ENCODE data around the gene NHSL2.

NHSL2 gene

DNA sequence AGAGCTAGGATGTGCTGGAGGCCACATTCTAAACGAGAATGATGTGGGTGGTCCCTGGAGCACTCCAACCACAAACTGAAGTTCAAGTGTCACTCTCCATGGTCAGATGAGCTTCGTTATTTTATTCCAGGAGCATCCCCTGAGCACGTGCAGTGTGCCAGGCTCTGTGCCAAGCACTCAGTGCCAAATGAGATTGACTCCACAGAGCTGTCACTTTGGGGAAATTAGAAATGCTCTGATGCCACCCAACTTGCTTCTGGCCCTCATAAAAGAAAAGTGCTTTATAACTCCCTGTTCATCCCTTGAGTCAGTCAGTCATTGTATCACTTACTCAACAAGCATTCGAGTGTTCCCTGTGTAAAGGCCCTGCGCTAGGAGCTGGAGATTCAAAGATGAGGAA, 129.9 kb downstream of the NHSL2 start:
- no peak overlapping the region for H2BK12ac ChIP-seq (ENCODE audit: low read length)
- H3K23ac ChIP-seq (ENCODE audit: low read depth, low read length, poor library complexity) = no peak overlapping the region
- no peak overlapping the region for H3K27ac ChIP-seq (replicated peaks; ENCODE audit: low read length)
- DNase-seq (ENCODE audit: low spot score) = no peak
- no peaks in the 10 kb centered on the region for H3K79me1 ChIP-seq (ENCODE audit: low read depth, low read length)
- no peak overlapping the region for H2BK15ac ChIP-seq (ENCODE audit: low read length)
- H2AFZ ChIP-seq (ENCODE audit: low read length) = no peak overlapping the region
- no peak overlapping the region for H3K9ac ChIP-seq (ENCODE audit: low read depth, low read length, poor library complexity)
- H2BK5ac ChIP-seq (ENCODE audit: low read length) = no peak overlapping the region
- H4K91ac ChIP-seq (ENCODE audit: low read depth, low read length, poor library complexity) = no peak overlapping the region
- no CpG with 5 or more reads among the region's 5 CpGs for WGBS, 2 donors (ENCODE audit: extremely low coverage in 2 of 2, insufficient read length in 2 of 2, insufficient replicate concordance in 1 of 2)
- peaks cover 0 to 7% of the 10 kb centered on the region in 2 donors for H3K36me3 ChIP-seq (replicated peaks in 1 of 2; ENCODE audit: control insufficient read depth in 2 of 2, insufficient read depth in 2 of 2, low read length in 2 of 2)
- no peaks in the 10 kb centered on the region for H3K9me3 ChIP-seq (replicated peaks in 1 of 2; ENCODE audit: control insufficient read depth in 2 of 2, insufficient read depth in 1 of 2, low read depth in 1 of 2, low read length in 2 of 2)
- H2BK120ac ChIP-seq (ENCODE audit: low read depth, low read length) = no peak overlapping the region
- no peak overlapping the region for H2AK5ac ChIP-seq (ENCODE audit: low read depth, low read length)
- no peak overlapping the region for H3K4me2 ChIP-seq (ENCODE audit: insufficient read depth, low read length, poor library complexity, severe bottlenecking)
- H3K4me3 ChIP-seq (ENCODE audit: low read length in 2 of 2) = no peak overlapping the region
- no peak overlapping the region for H3K18ac ChIP-seq (ENCODE audit: low read length)
- H3K4ac ChIP-seq (ENCODE audit: low read length) = no peak overlapping the region
- no peak overlapping the region for H3K14ac ChIP-seq (ENCODE audit: low read length)
- no peak overlapping the region for H4K8ac ChIP-seq (ENCODE audit: low read depth, low read length)
- H3K27me3 ChIP-seq (ENCODE audit: control insufficient read depth in 3 of 3, insufficient read depth in 3 of 3, low read depth in 1 of 3, low read length in 3 of 3) = peaks cover 0 to 15% (median 0%) of the 10 kb centered on the region in 3 experiments
- peaks cover 4 to 6% of the 10 kb centered on the region in 2 donors for H3K4me1 ChIP-seq (ENCODE audit: control insufficient read depth in 2 of 2, insufficient read depth in 1 of 2, low read depth in 1 of 2, low read length in 2 of 2)

DNA sequence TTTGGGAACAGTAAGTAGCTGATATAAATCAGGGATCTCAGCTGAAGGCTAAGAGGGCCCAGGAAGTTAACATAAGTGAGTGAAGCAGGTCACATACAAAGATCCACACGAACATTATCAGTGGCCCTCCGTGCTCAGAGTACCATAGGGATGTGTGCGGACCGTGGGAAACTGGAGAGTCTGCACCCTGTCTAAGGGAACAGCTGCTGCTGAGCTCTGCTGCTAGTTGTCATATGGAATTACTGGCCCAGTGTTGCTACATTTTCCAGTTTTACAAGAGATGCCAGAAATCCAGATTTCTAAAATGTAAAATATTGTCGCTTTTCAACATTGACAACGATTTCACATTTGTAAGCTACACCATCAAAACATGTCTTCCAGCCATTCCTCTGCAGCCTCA, 130.5 kb downstream of the NHSL2 start:
- H2BK12ac ChIP-seq (ENCODE audit: low read length) = no peak overlapping the region
- H4K91ac ChIP-seq (ENCODE audit: low read depth, low read length, poor library complexity) = no peak overlapping the region
- no peak overlapping the region for H2AK5ac ChIP-seq (ENCODE audit: low read depth, low read length)
- H3K79me1 ChIP-seq (ENCODE audit: low read depth, low read length) = no peaks in the 10 kb centered on the region
- H3K4ac ChIP-seq (ENCODE audit: low read length) = no peak overlapping the region
- no peak overlapping the region for H3K4me3 ChIP-seq (ENCODE audit: low read length in 2 of 2)
- no peak overlapping the region for H4K8ac ChIP-seq (ENCODE audit: low read depth, low read length)
- no peaks in the 10 kb centered on the region for H3K9me3 ChIP-seq (replicated peaks in 1 of 2; ENCODE audit: control insufficient read depth in 2 of 2, insufficient read depth in 1 of 2, low read depth in 1 of 2, low read length in 2 of 2)
- peaks cover 4 to 7% of the 10 kb centered on the region in 2 donors for H3K4me1 ChIP-seq (ENCODE audit: control insufficient read depth in 2 of 2, insufficient read depth in 1 of 2, low read depth in 1 of 2, low read length in 2 of 2)
- H3K9ac ChIP-seq (ENCODE audit: low read depth, low read length, poor library complexity) = no peak overlapping the region
- DNase-seq (ENCODE audit: low spot score) = no peak
- peaks cover 0 to 4% of the 10 kb centered on the region in 2 donors for H3K36me3 ChIP-seq (replicated peaks in 1 of 2; ENCODE audit: control insufficient read depth in 2 of 2, insufficient read depth in 2 of 2, low read length in 2 of 2)
- no peak overlapping the region for H2AFZ ChIP-seq (ENCODE audit: low read length)
- H2BK120ac ChIP-seq (ENCODE audit: low read depth, low read length) = no peak overlapping the region
- no peak overlapping the region for H3K4me2 ChIP-seq (ENCODE audit: insufficient read depth, low read length, poor library complexity, severe bottlenecking)
- H3K27ac ChIP-seq (replicated peaks; ENCODE audit: low read length) = no peak overlapping the region
- no CpG with 5 or more reads among the region's 6 CpGs for WGBS, 2 donors (ENCODE audit: extremely low coverage in 2 of 2, insufficient read length in 2 of 2, insufficient replicate concordance in 1 of 2)
- H3K27me3 ChIP-seq (ENCODE audit: control insufficient read depth in 3 of 3, insufficient read depth in 3 of 3, low read depth in 1 of 3, low read length in 3 of 3) = peaks cover 0 to 15% (median 0%) of the 10 kb centered on the region in 3 experiments
- H3K23ac ChIP-seq (ENCODE audit: low read depth, low read length, poor library complexity) = no peak overlapping the region
- no peak overlapping the region for H3K14ac ChIP-seq (ENCODE audit: low read length)
- H2BK15ac ChIP-seq (ENCODE audit: low read length) = no peak overlapping the region
- no peak overlapping the region for H2BK5ac ChIP-seq (ENCODE audit: low read length)
- no peak overlapping the region for H3K18ac ChIP-seq (ENCODE audit: low read length)

DNA sequence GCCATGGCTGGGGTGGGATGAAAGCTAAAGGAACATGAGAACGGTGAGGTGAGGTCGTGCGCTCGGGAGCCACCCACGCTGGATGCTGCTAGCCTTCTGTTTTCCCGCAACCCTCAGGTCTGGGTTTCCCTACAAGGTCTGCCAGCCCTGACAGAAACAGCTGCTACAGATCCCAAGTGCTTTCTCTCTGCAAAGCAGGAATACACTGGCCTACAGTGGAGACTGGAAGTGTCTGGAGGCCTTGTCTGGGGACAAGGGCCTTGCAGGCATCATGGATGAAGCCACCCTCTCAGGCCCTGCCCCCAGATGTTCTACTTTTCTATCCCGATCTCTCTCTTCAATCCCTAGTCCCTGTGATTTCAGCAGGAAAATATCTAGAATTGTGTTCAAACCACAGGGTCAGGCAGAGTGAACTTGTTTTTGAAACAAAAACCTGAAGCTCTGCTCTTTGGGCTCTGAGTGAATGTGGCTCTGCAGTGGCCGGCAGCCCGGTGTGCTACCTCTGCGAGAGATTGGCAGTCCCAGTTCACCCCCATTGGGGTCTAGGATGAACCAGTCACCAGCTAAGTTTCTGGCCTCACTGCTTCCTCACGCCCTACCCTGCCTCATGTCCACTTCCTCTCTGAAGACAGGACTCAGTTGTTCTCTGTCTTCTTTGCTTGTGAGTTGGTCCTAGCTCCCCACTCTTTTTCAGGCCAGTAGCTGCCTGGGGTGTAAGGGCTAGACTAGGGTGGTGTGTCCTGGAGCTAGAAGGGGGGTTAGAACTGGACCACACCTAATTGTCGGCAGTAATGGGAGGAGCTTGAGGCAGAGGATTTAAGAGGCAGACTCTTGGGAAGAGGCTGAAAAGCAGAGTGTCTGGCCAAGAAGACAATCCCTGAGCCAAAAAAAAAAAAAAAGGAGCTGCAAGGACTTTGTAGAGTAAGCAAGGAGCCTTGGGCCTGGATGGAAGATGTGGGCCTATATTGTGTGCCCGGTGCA, 131.5 kb downstream of the NHSL2 start:
- DNase-seq (ENCODE audit: low spot score) = no peak
- H3K4me3 ChIP-seq (ENCODE audit: low read length in 2 of 2) = no peak overlapping the region

DNA sequence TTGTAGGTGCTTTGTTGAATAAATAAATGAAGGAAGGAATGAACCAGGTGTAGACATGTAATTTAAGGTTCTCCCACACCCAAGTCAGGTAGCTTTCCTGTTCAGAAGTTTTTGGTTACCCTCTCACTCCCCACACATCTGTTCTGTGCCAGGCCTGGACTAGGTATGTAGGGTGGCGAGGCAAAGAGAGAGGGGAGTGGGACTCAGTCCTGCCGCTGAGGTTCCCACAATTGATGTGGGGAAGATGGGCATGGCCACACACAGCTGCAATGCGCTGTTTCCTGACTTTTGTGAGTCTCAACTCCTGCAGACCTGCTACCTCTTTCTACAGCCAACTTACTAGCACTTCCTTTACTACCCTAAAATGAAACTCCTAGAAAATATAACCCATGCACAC, 132.2 kb downstream of the NHSL2 start:
- no peak overlapping the region for H3K23ac ChIP-seq (ENCODE audit: low read depth, low read length, poor library complexity)
- no peaks in the 10 kb centered on the region for H3K79me1 ChIP-seq (ENCODE audit: low read depth, low read length)
- no peak overlapping the region for H2BK120ac ChIP-seq (ENCODE audit: low read depth, low read length)
- no peak overlapping the region for H3K27ac ChIP-seq (replicated peaks; ENCODE audit: low read length)
- no peak overlapping the region for H3K4ac ChIP-seq (ENCODE audit: low read length)
- no peak overlapping the region for H4K91ac ChIP-seq (ENCODE audit: low read depth, low read length, poor library complexity)
- H3K9ac ChIP-seq (ENCODE audit: low read depth, low read length, poor library complexity) = no peak overlapping the region
- H3K4me2 ChIP-seq (ENCODE audit: insufficient read depth, low read length, poor library complexity, severe bottlenecking) = no peak overlapping the region
- no peak for DNase-seq (ENCODE audit: low spot score)
- H3K4me3 ChIP-seq (ENCODE audit: low read length in 2 of 2) = no peak overlapping the region
- WGBS, 2 donors (ENCODE audit: extremely low coverage in 2 of 2, insufficient read length in 2 of 2, insufficient replicate concordance in 1 of 2) = no CpG with 5 or more reads among the region's 3 CpGs
- peaks cover 4 to 7% of the 10 kb centered on the region in 2 donors for H3K4me1 ChIP-seq (ENCODE audit: control insufficient read depth in 2 of 2, insufficient read depth in 1 of 2, low read depth in 1 of 2, low read length in 2 of 2)
- H2AK5ac ChIP-seq (ENCODE audit: low read depth, low read length) = no peak overlapping the region
- no peak overlapping the region for H2BK5ac ChIP-seq (ENCODE audit: low read length)
- H3K36me3 ChIP-seq (replicated peaks in 1 of 2; ENCODE audit: control insufficient read depth in 2 of 2, insufficient read depth in 2 of 2, low read length in 2 of 2) = peaks cover 0 to 4% of the 10 kb centered on the region in 2 donors
- no peak overlapping the region for H4K8ac ChIP-seq (ENCODE audit: low read depth, low read length)
- peaks cover 0 to 15% (median 0%) of the 10 kb centered on the region in 3 experiments for H3K27me3 ChIP-seq (ENCODE audit: control insufficient read depth in 3 of 3, insufficient read depth in 3 of 3, low read depth in 1 of 3, low read length in 3 of 3)
- no peak overlapping the region for H2BK12ac ChIP-seq (ENCODE audit: low read length)
- H2AFZ ChIP-seq (ENCODE audit: low read length) = no peak overlapping the region
- no peak overlapping the region for H3K14ac ChIP-seq (ENCODE audit: low read length)
- no peaks in the 10 kb centered on the region for H3K9me3 ChIP-seq (replicated peaks in 1 of 2; ENCODE audit: control insufficient read depth in 2 of 2, insufficient read depth in 1 of 2, low read depth in 1 of 2, low read length in 2 of 2)
- H2BK15ac ChIP-seq (ENCODE audit: low read length) = no peak overlapping the region
- H3K18ac ChIP-seq (ENCODE audit: low read length) = no peak overlapping the region

More for the DNA sequence above, 131.5 kb downstream of the NHSL2 start:
- no peak overlapping the region for H4K8ac ChIP-seq (ENCODE audit: low read depth, low read length)
- peaks cover 0 to 4% of the 10 kb centered on the region in 2 donors for H3K36me3 ChIP-seq (replicated peaks in 1 of 2; ENCODE audit: control insufficient read depth in 2 of 2, insufficient read depth in 2 of 2, low read length in 2 of 2)
- H3K27ac ChIP-seq (replicated peaks; ENCODE audit: low read length) = no peak overlapping the region
- no peaks in the 10 kb centered on the region for H3K9me3 ChIP-seq (replicated peaks in 1 of 2; ENCODE audit: control insufficient read depth in 2 of 2, insufficient read depth in 1 of 2, low read depth in 1 of 2, low read length in 2 of 2)
- H2BK15ac ChIP-seq (ENCODE audit: low read length) = no peak overlapping the region
- H2BK5ac ChIP-seq (ENCODE audit: low read length) = no peak overlapping the region
- H3K4ac ChIP-seq (ENCODE audit: low read length) = no peak overlapping the region
- no peak overlapping the region for H3K4me2 ChIP-seq (ENCODE audit: insufficient read depth, low read length, poor library complexity, severe bottlenecking)
- H3K9ac ChIP-seq (ENCODE audit: low read depth, low read length, poor library complexity) = no peak overlapping the region
- H3K4me1 ChIP-seq (ENCODE audit: control insufficient read depth in 2 of 2, insufficient read depth in 1 of 2, low read depth in 1 of 2, low read length in 2 of 2) = peaks cover 4 to 7% of the 10 kb centered on the region in 2 donors
- H2BK12ac ChIP-seq (ENCODE audit: low read length) = no peak overlapping the region
- no peak overlapping the region for H3K23ac ChIP-seq (ENCODE audit: low read depth, low read length, poor library complexity)
- H2AFZ ChIP-seq (ENCODE audit: low read length) = no peak overlapping the region
- no peak overlapping the region for H3K14ac ChIP-seq (ENCODE audit: low read length)
- no peak overlapping the region for H4K91ac ChIP-seq (ENCODE audit: low read depth, low read length, poor library complexity)
- WGBS, 2 donors (ENCODE audit: extremely low coverage in 2 of 2, insufficient read length in 2 of 2, insufficient replicate concordance in 1 of 2) = no CpG with 5 or more reads among the region's 13 CpGs
- no peak overlapping the region for H2BK120ac ChIP-seq (ENCODE audit: low read depth, low read length)
- H3K27me3 ChIP-seq (ENCODE audit: control insufficient read depth in 3 of 3, insufficient read depth in 3 of 3, low read depth in 1 of 3, low read length in 3 of 3) = peaks cover 0 to 15% (median 0%) of the 10 kb centered on the region in 3 experiments
- H3K18ac ChIP-seq (ENCODE audit: low read length) = no peak overlapping the region
- no peak overlapping the region for H2AK5ac ChIP-seq (ENCODE audit: low read depth, low read length)
- no peaks in the 10 kb centered on the region for H3K79me1 ChIP-seq (ENCODE audit: low read depth, low read length)
